GM21447 (cell line): Measurements from ENCODE around the gene SDK1.

Experiments used
- ATAC-seq: cut with Tn5 transposase; IDR thresholded peaks from one replicate; pipeline ENCODE4 v1.9.1; 2021; ENCODE audit not compliant: unreplicated experiment

SDK1 gene

DNA sequence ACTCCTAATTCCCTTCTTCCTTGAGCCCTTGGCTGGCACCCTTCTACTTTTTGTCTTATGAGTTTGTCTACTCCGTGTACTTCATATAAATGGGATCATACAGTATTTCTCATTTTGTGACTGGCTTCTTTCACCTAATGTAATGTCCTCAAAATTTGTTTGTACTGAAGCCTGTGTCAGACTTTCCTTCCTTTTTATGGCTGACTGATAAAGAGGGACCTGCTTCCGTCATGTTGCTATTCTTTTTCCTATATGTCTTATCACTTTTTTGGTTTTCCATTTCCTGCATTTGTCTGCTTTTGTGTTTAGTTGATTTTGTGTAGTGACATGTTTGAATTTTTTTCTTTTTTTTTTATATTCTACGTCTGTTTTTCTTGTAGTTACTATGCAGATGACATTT, 470.9 kb downstream of the SDK1 start:
- no peak for ATAC-seq

DNA sequence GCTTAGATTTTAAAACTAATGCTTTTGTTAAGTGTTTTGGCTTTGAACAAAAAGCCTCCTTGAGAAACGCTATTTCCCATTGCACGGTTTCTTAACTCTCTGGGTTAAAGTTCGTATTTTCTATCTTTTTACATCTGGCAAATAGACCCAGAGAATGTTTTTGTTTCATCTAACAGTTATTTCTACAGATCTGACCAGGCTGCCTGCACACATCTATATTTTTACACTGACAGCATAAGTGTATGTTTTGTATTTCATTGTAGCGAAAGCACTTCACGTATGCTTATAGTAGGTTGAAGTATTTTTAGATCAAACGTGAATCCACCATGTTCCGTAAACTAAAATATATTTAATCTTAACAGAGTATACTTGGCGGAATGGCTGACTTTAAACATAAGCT, 477.3 kb downstream of the SDK1 start:
- ATAC-seq = no peak

GRCh38 chr7:3780016-3780415, 479.0 kb downstream of the SDK1 start:
- ATAC-seq = no peak

- ATAC-seq = no peak
Observed at GRCh38 chr7:3780525-3780924, 479.5 kb downstream of the SDK1 start.

- no peak for ATAC-seq
Observed at GRCh38 chr7:3781607-3782006, 480.6 kb downstream of the SDK1 start.

DNA sequence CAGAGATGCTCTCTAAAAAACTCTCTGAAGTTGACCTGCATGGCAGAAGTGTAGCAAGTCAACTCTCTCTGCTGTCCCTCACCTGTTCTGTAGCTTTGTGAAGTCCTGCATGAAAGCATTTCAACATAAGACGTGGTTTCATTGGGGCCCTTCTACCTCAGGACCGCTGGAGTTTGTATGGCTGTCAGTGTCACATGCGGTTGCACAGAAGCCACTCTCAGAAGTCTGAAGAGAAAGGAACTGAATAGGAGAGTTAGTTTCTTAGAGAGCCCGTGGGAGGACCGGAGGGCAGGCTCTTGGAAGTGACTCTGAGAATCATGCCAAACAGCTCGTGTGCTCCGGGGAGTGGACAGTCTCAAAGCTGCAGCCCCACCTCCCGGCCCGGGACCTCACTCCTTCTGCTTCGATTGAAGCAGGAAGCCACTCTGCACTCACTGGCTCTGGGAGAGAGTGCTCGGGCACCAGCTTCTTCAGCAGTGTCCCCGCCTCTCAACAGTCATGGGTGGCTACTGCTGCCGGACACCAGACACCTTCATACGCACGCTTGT, 486.7 kb downstream of the SDK1 start:
- no peak for ATAC-seq

DNA sequence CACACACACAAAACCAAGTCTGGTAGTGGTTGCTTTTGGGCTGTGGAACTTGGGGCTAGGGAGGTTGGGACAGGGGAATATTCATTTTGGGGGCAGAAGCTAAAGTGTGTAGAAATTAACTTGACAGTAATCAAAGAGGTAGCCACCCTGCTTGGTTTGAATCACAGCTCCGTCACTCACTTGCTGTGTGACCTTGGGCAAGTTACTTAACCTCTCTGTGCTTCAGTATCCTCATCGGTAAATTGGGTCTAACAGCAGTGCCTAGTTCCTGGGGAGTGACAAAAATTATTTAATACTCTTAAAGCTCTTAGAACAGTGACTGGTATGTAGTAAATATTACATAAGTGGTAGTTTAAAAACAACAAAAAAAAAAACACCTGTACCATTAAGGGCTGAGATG, 489.8 kb downstream of the SDK1 start:
- no peak for ATAC-seq

DNA sequence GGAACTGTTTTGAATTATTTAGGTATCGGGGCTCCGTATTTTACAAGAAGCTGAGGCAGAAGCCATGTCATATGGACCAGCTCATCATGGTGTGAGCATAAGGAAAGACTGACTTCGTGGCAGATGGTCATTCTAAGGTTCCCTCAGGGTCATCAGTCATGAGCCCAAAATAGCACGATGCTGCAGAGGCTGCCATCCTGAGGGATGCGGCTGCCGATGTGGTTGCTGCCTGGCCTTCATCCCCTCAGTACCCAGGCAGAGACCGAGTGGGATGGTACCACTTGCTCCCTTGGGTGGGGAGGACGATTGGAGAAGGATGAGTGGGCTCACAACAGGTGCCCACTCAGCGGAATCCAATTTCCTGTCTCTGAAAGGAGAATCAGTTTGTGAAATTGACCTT, 490.3 kb downstream of the SDK1 start:
- ATAC-seq = no peak

GRCh38 chr7:3795141-3795540, 494.1 kb downstream of the SDK1 start:
- no peak for ATAC-seq

DNA sequence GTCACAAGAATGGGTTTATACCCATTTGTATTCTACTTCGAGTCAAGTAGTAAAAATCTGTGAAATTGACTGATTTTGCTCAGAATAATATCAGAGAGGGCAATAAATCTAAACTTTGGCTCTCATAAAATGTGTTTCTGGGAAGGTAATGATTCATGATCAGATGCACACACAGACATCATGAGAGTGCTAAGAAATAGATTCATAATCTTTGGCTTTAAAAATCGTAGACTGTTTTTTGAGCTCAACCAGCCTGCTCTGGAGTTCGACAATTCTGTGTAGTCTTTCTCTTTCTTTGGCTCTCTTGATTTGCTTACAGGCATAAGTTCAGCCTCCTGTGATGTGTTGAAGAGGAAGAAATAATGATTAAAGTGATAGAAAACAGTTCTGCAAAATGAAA, 494.7 kb downstream of the SDK1 start:
- ATAC-seq = no peak

DNA sequence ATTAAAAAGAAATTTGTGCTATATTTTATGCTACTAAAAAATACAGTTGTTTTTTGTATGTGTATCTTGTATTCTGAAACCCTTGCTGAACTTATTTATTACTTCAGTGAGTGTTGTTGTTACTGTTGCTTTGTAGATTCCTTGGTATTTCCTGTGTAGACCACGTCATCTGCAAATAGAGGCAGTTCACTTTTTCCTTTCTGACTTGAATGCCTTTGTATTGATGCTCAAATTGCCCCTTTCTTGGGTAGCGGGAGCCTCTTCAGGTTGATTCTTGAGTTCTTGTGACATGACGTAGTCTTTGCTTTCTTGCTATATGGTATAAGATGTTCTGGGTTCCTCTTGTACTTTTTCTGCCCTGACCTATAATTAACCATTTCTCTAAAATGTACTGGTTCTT, 504.1 kb downstream of the SDK1 start:
- ATAC-seq = no peak

DNA sequence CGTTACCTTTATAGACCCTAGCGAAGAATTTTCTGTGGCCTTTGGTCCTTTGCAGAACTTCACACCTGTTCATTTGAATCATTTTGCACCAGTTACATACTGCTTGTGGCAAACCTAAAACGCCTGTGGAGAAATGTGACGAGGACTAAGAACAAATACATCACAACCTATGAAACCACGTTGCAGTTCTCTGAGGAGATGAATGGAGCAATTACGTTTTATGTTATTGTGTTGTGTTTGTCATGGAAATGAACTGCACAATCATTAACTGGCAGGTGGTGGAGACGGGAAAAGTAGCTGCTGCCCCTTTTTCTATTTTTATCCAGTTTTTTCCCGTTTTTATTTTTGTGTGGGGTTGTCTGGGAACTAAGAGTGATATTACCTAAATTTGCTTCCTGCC, 505.5 kb downstream of the SDK1 start:
- no peak for ATAC-seq

- no peak for ATAC-seq
Observed at GRCh38 chr7:3807824-3808223, 506.8 kb downstream of the SDK1 start.

DNA sequence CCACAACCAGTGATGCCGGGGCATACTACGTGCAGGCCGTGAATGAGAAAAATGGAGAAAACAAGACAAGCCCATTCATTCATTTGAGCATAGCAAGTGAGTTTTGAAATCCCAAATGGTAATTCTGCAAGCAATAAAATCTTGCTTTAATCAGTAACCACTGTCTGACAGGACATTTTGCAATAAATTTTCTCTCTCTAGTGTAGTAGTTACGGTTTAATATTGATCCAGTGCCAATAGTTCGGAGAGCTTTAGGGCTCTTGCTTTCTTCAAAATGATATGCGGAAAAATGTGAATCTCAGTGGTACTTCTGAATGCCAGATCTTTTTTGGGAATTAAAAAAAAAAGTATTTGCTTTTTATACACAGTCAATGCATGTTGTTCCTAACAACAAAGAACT, 520.4 kb downstream of the SDK1 start:
- ATAC-seq = no peak

GRCh38 chr7:3825491-3825890, 524.4 kb downstream of the SDK1 start:
- no peak for ATAC-seq

- ATAC-seq = no peak
Observed at GRCh38 chr7:3832199-3832598, 531.1 kb downstream of the SDK1 start.

- ATAC-seq = no peak
Observed at GRCh38 chr7:3835109-3835508, 534.1 kb downstream of the SDK1 start.

GRCh38 chr7:3836855-3837254, 535.8 kb downstream of the SDK1 start:
- ATAC-seq = no peak

DNA sequence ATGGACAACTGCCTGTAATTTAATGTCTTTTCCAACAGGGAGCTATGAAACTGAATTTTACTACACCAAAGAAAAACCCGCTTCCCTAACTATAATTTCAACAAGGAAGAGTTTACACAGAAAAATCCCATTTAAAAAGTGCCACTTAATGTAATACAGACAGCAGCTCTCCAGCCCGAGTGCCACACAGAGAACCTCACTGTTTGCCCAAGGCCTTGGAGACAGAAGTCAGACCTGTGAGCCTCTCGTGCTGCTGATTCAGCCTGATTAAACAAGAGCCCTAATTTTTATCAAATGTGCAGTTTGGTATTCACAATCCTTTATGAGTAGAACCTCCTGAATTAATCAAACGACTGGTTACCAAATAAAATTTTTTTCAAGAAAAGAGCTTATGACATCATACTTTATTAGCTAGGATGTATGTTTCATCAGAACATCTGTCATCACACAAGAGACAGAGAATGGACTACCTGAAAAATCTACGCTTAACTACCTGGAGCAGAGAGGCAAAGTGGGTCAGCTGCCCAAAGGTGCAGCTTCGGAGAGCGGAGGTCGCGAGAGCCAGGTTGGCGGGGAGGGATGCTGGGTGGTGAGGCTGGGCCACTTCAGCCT, 543.6 kb downstream of the SDK1 start:
- no peak for ATAC-seq

DNA sequence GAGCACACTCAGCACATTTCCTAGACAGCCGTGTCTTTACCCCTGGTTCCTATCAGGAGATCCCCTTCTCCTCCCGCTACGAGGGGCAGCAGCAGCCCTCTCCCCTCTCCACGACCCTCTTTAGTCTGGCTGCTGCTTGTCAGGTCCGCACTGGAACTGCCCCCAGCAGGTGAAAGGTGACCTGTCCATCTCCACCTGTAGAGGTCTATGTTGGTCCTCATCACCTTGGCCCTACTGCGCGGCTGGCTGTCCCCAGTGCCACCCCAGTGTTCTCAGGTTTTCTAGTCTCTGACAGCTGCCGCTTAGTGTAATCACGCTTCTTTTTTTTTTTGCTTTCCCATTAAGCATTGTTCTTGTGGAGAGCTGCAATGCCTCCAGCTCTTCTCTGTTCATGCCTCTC, 545.7 kb downstream of the SDK1 start:
- no peak for ATAC-seq

DNA sequence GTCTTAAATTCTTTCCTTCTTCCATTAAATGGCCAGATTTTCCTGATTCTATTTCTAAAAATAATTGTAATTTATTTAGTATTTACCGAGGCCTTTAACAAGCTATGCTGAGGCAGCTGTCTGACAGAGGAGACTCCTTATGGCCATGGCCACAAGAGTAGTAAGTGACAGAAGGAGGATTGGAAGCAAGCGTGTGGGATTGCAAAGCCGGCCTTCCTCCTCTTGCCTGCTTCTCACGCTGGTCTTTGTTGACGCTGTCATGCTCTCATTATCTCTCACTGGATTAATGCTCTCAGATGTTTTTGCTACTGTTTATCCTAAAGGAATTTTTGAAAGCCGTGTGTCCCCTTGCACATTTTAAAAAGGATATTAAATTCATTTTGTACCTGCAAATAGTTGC, 546.3 kb downstream of the SDK1 start:
- ATAC-seq = no peak

DNA sequence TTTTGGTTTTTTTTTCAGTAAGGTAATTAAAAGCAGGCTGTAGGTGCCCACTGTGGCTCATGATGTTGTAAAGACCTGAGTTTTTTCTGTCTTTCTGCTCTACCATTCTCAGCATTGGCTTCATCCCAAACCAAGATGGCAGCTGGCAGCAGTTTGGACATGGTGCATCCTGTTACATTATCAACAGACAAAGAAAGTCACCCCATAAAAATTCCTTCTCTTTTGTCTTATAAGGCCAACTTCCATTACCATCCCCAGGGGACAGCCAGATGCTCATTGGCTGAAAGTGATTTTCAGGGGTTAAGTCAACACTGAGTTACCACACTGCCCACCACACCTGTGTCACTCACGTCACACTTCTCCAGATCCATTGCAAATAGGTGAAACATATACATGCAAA, 558.4 kb downstream of the SDK1 start:
- ATAC-seq = no peak

GRCh38 chr7:3860932-3861331, 559.9 kb downstream of the SDK1 start:
- no peak for ATAC-seq
